BJ (cell line): Measurements from ENCODE around the gene TMEM248. TPM values are rescaled to one million over a fixed set of nuclear protein-coding genes. Genes with fewer than 3 reads are reported as not detected.
"Not testable (repeated sequence)": the region's sequence is repeated elsewhere in the genome, so short reads cannot be mapped to it uniquely, and the experiment has no call there.

Experiments
- CTCF ChIA-PET: fragments of 350-600 bp; formaldehyde crosslinking; extraction: SDS; loops from one replicate; lab custom pipeline; 2021; ENCODE audit warnings: antibody characterized with exemption, inconsistent platforms; lab: Yijun Ruan, JAX
- POLR2A ChIA-PET: fragments of 300-600 bp; sonication (Branson Sonifier 250); formaldehyde crosslinking; extraction: SDS; loops from one replicate; lab custom pipeline; 2021; ENCODE audit warnings: antibody characterized with exemption; lab: Charles Lee
- DNase-seq: peaks from one replicate; pipeline ENCODE4 v3.0.0-alpha.2; 2011; ENCODE audit warnings: low read depth
- H3K27me3 ChIP-seq: 2 replicates; pipeline ENCODE4 v1.6.0; 2011; ENCODE audit warnings: low read length; ENCODE audit not compliant: control insufficient read depth, insufficient read depth
- H3K36me3 ChIP-seq: 2 replicates; pipeline ENCODE4 v1.5.1; 2011; ENCODE audit warnings: low read length; ENCODE audit not compliant: control insufficient read depth, insufficient read depth
- H3K4me3 ChIP-seq: 2 replicates; pipeline ENCODE4 v1.5.1; 2011; ENCODE audit warnings: low read depth, mild to moderate bottlenecking, control low read depth, low read length
- CTCF ChIP-seq: IDR thresholded peaks from 2 replicates; pipeline ENCODE4 v1.5.1; 2011; ENCODE audit warnings: low read depth, mild to moderate bottlenecking, control low read depth, inconsistent platforms, low read length, moderate library complexity; ENCODE audit not compliant: insufficient read depth
- polyA minus RNA-seq: library from RNA; depleted of rRNA, polyadenylated mRNA; stranded (reverse); fragments of >200 nt; gene quantifications from 2 replicates; pipeline ENCODE4 v1.2.3, GENCODE V29; 2011; rRNA and poly(A)+ RNA removed
- polyA plus RNA-seq: library from polyadenylated mRNA; depleted of rRNA; stranded (reverse); fragments of >200 nt; gene quantifications from 2 replicates; pipeline ENCODE4 v1.2.3, GENCODE V29; 2011; rRNA removed

TMEM248 gene
- polyA plus RNA-seq (169 and 281 TPM in 2 replicates), polyA minus RNA-seq (188 and 314 TPM in 2 replicates)

- DNase-seq: peak; percentile 22
- Histone ChIP-seq H3K36me3 (0 out of 2 replicates have a peak, but pooled peaks cover 2% of the 10 kb centered on the region), H3K27me3 (no peaks in the 10 kb centered on the region), H3K4me3 (peak within 1 kb of the TSS; percentile 95)
- TF ChIP-seq CTCF: no peak
- POLR2A ChIA-PET: interaction anchor here (0.7 kb wide), 1 partner anchor 347 kb away, joined by 4 read pairs; no protein-coding TSS in a partner anchor
- CTCF ChIA-PET: interaction anchor here (0.5 kb wide), 1 partner anchor 418 kb away, joined by 3 read pairs; no protein-coding TSS in a partner anchor
These were observed at the start of gene TMEM248 for GRCh38 chr7:66920769-66921395. Gene TMEM248, plus strand, starts transcription at chr7:66921225. Its CDS starts 20,641 bp downstream, at chr7:66941866.

GRCh38 chr7:66873476-66873875 is 47.5 kb upstream of the TMEM248 start:
- no peak overlapping the region for H3K4me3 ChIP-seq
- peaks cover 1% of the 10 kb centered on the region; the same call in 1 of the 2 replicates for H3K36me3 ChIP-seq
- H3K27me3 ChIP-seq: no peaks in the 10 kb centered on the region
- no peak for TF ChIP-seq CTCF
- POLR2A ChIA-PET: no interaction called here
- CTCF ChIA-PET: no interaction called here
- no peak for DNase-seq

GRCh38 chr7:66877577-66878300 is 43.3 kb upstream of the TMEM248 start:
- no peak for TF ChIP-seq CTCF
- peak; percentile 11 for DNase-seq

GRCh38 chr7:66878301-66878685 is 42.7 kb upstream of the TMEM248 start:
- H3K27me3 ChIP-seq, POLR2A ChIA-PET, DNase-seq, CTCF ChIA-PET, H3K4me3 ChIP-seq, H3K36me3 ChIP-seq: not testable (repeated sequence)

More at GRCh38 chr7:66877577-66878300, 43.3 kb upstream of the TMEM248 start:
- H3K4me3 ChIP-seq: no peak overlapping the region
- ChIA-PET CTCF (no interaction called here), POLR2A (interaction anchor here (0.5 kb wide), 1 partner anchor 1112 kb away, joined by 15 read pairs; no protein-coding TSS in a partner anchor)
- H3K27me3 ChIP-seq: no peaks in the 10 kb centered on the region
- H3K36me3 ChIP-seq: no peaks in the 10 kb centered on the region

GRCh38 chr7:66880053-66880452 is 41.0 kb upstream of the TMEM248 start:
- ChIA-PET POLR2A (no interaction called here), CTCF (no interaction called here)
- no peaks in the 10 kb centered on the region for H3K27me3 ChIP-seq
- H3K4me3 ChIP-seq: no peak overlapping the region
- no peak for TF ChIP-seq CTCF
- H3K36me3 ChIP-seq: peaks cover 3% of the 10 kb centered on the region; the same call in 1 of the 2 replicates
- no peak for DNase-seq

- DNase-seq, H3K27me3 ChIP-seq, POLR2A ChIA-PET, CTCF ChIA-PET, H3K36me3 ChIP-seq, H3K4me3 ChIP-seq: not testable (repeated sequence)
These were observed 40.4 kb upstream of the TMEM248 start for GRCh38 chr7:66880577-66880976.
